Measurements from ENCODE around the gene UTF1.

Gene UTF1

GRCh38 chr10:133276100-133276434 lies 46.0 kb downstream of the UTF1 start:
- in situ Hi-C loops (cut with MboI; ENCODE audit: low sequenced_read_pairs): no loop called here

GRCh38 chr10:133276435-133277201 lies 46.6 kb downstream of the UTF1 start, which contains the start of gene ADAM8:
Gene ADAM8, minus strand, starts transcription at chr10:133276868. Its CDS starts 51 bp downstream, at chr10:133276817.
- in situ Hi-C loops (cut with MboI; ENCODE audit: low sequenced_read_pairs): no loop called here

GRCh38 chr10:133277277-133277992 lies 47.4 kb downstream of the UTF1 start:
- in situ Hi-C loops (cut with MboI; ENCODE audit: low sequenced_read_pairs): no loop called here

- in situ Hi-C loops (cut with MboI; ENCODE audit: low sequenced_read_pairs): no loop called here
Observed at GRCh38 chr10:133277993-133278576, 48.1 kb downstream of the UTF1 start.

- in situ Hi-C loops (cut with MboI; ENCODE audit: low sequenced_read_pairs): no loop called here
Observed at GRCh38 chr10:133278577-133279265, 48.7 kb downstream of the UTF1 start.

- in situ Hi-C loops (cut with MboI; ENCODE audit: low sequenced_read_pairs): no loop called here
Observed at GRCh38 chr10:133279326-133280226, 49.6 kb downstream of the UTF1 start.

GRCh38 chr10:133280391-133281059 lies 50.5 kb downstream of the UTF1 start:
- in situ Hi-C loops (cut with MboI; ENCODE audit: low sequenced_read_pairs): no loop called here

- in situ Hi-C loops (cut with MboI; ENCODE audit: low sequenced_read_pairs): no loop called here
Observed at GRCh38 chr10:133281084-133281483, 51.1 kb downstream of the UTF1 start.
